Activated naive CD8-positive, alpha-beta T cell treated with anti-CD3 and anti-CD28 coated beads for 36 hours (primary cell): ENCODE measurements around the gene GFOD1. TPM values are rescaled to one million over a fixed set of nuclear protein-coding genes. Genes with fewer than 3 reads are reported as not detected.
A peak's percentile ranks its signal among the peaks of the same experiment; 100 is the strongest.
"Not testable (repeated sequence)": the region's sequence is repeated elsewhere in the genome, so short reads cannot be mapped to it uniquely, and the experiment has no call there.

Experiments
- DNase-seq: peaks from one replicate; pipeline ENCODE4 v3.0.0; 2021
- H3K27ac Mint-ChIP-seq: one replicate; pipeline ENCODE4 v1.8.0; 2022; ENCODE audit warnings: mild to moderate bottlenecking, moderate library complexity, mixed read lengths
- H3K27me3 Mint-ChIP-seq: one replicate; pipeline ENCODE4 v1.8.0; 2022; ENCODE audit warnings: mild to moderate bottlenecking, mixed read lengths
- H3K36me3 Mint-ChIP-seq: one replicate; pipeline ENCODE4 v1.8.0; 2021; ENCODE audit warnings: mild to moderate bottlenecking, mixed read lengths
- H3K4me1 Mint-ChIP-seq: one replicate; pipeline ENCODE4 v1.8.0; 2021; ENCODE audit warnings: mixed read lengths
- H3K4me3 Mint-ChIP-seq: one replicate; pipeline ENCODE4 v1.8.0; 2022; ENCODE audit warnings: mild to moderate bottlenecking, moderate library complexity, mixed read lengths
- H3K9me3 Mint-ChIP-seq: one replicate; pipeline ENCODE4 v1.8.0; 2022; ENCODE audit warnings: mixed read lengths
- total RNA-seq, 2 experiments: library from RNA; stranded (reverse); gene quantifications; one replicate each; pipeline ENCODE4 v1.2.3, GENCODE V29; 2021

The GFOD1 gene
- total RNA-seq, 2 experiments from 2014 or later, result 12.8 to 13.0 TPM

DNA sequence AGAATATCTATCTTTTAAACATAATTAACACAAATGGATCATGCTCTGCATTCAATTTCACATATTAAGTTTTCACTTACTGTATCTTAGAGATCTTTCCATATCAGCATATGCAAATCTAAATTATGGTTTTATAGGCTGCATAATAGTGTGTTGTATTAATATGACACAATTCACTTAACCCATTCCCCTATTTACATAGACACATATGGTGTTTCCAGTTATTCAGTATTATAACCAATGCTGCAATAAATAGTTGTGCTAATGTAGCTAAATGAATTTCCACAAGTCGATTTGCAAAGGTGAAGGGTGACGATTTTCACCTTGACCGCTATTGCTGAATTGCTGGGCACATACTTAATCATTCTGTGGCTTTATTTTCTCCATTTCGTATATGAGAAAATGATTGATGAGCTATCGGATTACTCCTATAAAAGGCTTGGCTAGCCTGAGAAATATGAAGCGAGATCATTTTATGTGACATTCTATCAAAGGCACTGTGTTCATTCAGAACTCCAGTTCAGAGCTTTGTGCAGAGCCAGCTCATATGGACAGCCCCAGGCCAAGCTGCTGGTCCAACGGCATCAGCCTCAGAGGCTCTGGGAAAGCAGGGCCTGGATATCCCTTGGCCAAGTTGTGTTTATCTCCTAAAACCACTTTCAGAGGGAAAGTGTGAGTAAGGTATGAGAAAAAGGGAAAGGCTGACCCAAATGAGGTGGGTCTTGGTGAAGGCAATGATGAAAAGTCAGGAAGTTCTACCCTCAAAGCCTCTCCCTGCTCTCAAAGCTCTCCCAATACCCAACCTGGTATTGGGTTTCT lies 50.8 kb downstream of the GFOD1 start:
- Mint-ChIP-seq H3K4me1 (peaks cover 42% of the 10 kb centered on the region), H3K27me3 (no peaks in the 10 kb centered on the region), H3K4me3 (no peak overlapping the region), H3K36me3 (peaks cover 21% of the 10 kb centered on the region), H3K27ac (no peak overlapping the region), H3K9me3 (peaks cover 7% of the 10 kb centered on the region)
- DNase-seq, result no peak

DNA sequence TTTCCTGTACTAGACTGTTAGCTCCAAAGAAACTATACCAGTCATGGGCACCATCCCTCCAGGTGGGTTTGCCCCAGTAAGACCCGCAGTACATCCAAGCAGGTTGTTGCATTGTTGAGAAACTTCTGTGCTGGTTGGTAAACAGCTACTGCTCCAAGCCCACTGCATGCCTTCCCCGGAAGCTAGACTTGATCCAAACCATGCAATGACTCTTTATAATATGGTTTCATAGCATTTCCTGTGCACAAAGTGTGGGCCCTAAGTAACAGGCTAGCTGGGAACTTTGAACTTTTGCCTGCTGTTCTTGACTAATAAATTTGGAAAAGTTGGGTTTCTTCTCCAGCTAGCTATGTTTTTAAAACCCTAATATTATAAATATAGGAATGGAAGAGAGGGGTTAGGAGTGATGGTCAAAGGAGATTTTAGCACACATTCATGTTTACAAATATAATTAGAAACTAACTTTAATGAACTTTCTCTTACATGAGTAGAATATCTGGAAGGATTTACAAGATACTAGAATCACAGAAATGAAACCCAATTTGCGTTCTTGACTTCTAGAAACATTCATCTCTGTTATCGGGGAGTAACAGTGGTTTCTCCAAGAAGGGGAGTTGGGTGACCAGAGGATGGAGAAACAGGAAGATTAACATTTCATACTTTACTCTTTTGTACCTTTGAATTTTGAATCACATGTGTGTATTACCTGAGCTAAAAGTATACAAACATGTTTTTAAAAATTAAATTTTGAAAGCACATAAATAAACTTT lies 51.7 kb downstream of the GFOD1 start:
- peaks cover 7% of the 10 kb centered on the region for H3K9me3 Mint-ChIP-seq
- H3K4me3 Mint-ChIP-seq, result no peak overlapping the region
- peaks cover 49% of the 10 kb centered on the region for H3K4me1 Mint-ChIP-seq
- no peak for DNase-seq
- no peaks in the 10 kb centered on the region for H3K27me3 Mint-ChIP-seq
- peaks cover 25% of the 10 kb centered on the region for H3K36me3 Mint-ChIP-seq
- peak overlapping the region; percentile 23 for H3K27ac Mint-ChIP-seq

DNA sequence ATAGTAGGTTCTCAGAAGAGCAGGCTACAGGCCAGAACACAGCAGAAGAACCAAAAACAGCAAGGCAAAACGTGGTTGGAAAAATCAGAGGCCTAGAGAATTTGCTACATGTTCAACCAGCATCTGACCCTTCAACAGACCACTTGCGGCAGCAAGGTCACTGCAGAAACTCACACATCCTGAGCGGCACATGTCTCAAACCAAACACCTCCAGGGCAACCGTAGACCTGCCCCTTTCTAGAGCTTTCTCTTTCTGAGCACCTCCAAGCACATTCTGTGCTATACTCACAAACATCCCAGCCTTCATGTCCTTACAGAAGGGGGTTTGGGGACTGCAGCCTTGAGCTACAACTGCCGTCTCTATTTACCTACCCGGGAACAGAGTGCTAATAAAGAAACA lies 52.6 kb downstream of the GFOD1 start:
- Mint-ChIP-seq H3K9me3 (peaks cover 7% of the 10 kb centered on the region), H3K27ac (no peak overlapping the region), H3K4me1 (peaks cover 53% of the 10 kb centered on the region), H3K36me3 (peaks cover 25% of the 10 kb centered on the region), H3K4me3 (no peak overlapping the region), H3K27me3 (no peaks in the 10 kb centered on the region)
- DNase-seq, result no peak

DNA sequence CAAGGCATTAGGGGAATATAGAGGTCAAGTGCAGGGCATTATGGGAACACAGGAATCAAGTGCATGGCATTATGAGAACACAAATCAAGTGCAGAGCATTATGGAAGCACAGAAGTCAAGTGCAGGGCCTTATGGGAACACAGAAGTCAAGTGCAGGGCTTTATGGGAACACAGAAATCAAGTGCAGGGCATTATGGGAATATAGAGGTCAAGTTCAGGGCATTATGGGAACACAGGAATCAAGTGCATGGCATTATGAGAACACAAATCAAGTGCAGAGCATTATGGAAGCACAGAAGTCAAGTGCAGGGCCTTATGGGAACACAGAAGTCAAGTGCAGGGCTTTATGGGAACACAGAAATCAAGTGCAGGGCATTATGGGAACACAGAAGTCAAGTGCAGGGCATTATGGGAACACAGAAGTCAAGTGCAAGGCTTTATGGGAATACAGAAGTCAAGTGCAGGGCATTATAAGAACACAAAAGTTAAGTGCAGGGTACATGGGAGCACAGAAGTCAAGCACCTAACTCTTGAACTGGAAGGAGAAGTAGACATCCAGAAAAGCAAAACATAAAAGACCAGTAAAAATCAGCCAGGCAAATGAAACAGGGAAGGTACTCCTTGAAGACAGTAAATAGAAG lies 53.1 kb downstream of the GFOD1 start:
- H3K27me3 Mint-ChIP-seq, H3K4me3 Mint-ChIP-seq, DNase-seq, H3K9me3 Mint-ChIP-seq, H3K27ac Mint-ChIP-seq: not testable (repeated sequence)
- H3K4me1 Mint-ChIP-seq, result peaks cover 57% of the 10 kb centered on the region
- H3K36me3 Mint-ChIP-seq, result peaks cover 25% of the 10 kb centered on the region

DNA sequence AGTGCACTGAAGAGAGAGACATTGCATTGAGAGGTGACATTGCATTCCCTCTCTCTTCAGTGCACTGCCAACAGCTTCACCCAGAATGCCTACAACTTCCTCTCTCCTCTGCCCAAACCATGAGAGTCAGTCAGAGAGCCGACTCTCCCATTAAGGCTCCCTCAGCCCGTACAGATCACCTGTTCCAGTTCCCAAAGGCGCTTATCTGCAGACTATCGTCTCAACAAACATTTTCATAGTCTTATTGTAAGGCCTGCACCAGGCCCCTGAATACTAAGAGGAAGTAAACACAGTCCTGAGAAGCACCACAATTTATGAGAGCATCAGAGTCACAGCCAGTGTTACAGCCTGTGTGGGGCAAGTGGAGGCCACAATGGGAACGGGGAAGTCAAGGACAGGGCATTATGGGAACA lies 53.7 kb downstream of the GFOD1 start:
- no peak overlapping the region for H3K27ac Mint-ChIP-seq

DNA sequence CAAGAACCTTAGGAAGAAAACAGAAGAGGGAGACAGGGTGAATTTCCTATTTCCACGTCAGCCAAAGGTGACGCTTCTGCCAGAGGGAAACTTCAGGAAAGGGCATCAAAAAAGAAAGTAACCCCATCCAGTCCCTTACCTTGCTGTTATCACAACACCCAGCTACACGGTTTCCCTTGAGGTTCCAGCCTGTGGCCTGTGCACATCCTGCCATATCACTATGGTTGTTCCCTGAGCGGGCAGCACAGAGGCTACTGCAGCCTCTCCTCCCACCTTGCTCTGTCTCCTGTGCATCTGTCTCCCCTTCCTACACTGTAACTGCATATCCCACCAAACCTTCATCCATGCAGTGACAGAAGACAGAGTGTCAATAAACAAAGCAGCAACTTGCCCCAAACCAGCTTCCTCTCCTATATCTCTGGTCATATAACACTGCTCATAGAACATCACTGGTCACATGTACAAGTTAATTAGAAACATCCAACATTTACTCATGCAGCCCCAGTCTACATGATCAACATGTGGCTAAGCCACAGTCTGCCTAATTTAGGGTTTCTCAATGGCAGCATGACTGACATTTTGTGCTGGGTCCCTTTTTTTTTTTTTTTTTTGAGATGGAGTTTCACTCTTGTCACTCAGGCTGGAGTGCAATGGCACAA lies 54.7 kb downstream of the GFOD1 start:
- no peaks in the 10 kb centered on the region for H3K27me3 Mint-ChIP-seq
- peak overlapping the region; percentile 20 for H3K27ac Mint-ChIP-seq
- no peak for DNase-seq

More for the DNA sequence above, 53.7 kb downstream of the GFOD1 start:
- no peak for DNase-seq
- H3K36me3 Mint-ChIP-seq, result peaks cover 25% of the 10 kb centered on the region
- H3K27me3 Mint-ChIP-seq, result no peaks in the 10 kb centered on the region
- no peak overlapping the region for H3K4me3 Mint-ChIP-seq
- peaks cover 62% of the 10 kb centered on the region for H3K4me1 Mint-ChIP-seq
- peaks cover 7% of the 10 kb centered on the region for H3K9me3 Mint-ChIP-seq

DNA sequence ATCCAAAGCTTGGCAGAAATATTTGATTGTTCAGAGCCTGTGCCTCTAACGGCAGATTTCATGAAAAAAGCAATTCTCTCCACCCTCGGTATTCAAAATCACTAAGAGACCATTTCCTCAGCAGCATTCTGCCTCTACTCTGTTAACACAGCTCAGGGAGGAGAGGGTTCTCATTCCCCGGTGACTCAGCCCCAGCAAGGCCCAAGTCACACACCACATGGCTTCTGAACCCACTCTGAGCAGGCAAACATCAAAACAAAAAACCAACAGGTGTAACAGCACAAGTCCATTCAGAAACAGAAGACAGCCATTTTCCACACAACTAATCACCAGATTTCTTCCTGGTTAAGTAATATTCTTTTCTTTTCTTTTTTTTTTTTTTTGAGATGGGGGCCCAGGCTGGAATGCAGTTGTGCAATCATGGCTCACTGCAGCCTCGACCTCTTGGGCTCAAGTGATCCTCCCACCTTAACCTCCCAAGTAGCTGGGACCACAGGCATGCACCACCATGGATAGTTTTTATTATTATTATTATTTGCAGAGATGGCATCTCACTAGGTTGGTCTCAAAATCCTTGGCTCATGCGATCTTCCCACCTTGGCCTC lies 55.4 kb downstream of the GFOD1 start:
- Mint-ChIP-seq H3K27ac (peak overlapping the region; percentile 90), H3K4me1 (peaks cover 71% of the 10 kb centered on the region), H3K4me3 (peak overlapping the region; percentile 50), H3K27me3 (no peaks in the 10 kb centered on the region), H3K36me3 (peaks cover 21% of the 10 kb centered on the region), H3K9me3 (peaks cover 7% of the 10 kb centered on the region)
- peak; percentile 47 for DNase-seq

More for the DNA sequence above, 54.7 kb downstream of the GFOD1 start:
- no peak overlapping the region for H3K4me3 Mint-ChIP-seq
- peaks cover 71% of the 10 kb centered on the region for H3K4me1 Mint-ChIP-seq
- peaks cover 24% of the 10 kb centered on the region for H3K36me3 Mint-ChIP-seq
- peaks cover 7% of the 10 kb centered on the region for H3K9me3 Mint-ChIP-seq

DNA sequence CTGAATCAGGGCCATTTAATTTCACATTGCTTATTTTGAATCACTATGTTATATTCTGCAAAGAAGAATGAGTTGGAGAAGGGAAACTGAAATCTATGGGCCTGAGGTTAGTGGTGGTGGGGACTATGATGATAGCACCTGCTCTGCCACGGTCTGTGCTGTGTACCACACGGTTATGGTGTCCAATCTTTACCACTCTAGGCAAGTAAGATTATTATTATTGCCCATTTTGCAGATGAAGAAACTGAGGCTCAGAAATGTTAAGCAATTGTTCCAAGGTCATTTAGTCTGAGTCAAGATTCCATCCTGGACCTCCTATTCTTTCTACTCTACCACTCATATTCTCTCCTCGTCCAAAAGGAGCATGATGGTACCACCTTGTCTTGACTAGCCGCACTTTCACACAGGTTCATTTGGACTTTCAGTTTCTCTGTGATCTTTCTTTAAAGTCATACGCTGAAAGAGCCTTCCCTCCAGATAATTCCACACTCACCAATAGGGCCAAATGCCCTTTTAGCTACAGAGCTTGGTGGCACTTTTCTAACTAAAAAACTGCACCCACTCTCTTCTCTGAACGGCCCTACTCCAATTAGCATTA lies 56.2 kb downstream of the GFOD1 start:
- no peaks in the 10 kb centered on the region for H3K27me3 Mint-ChIP-seq
- peak overlapping the region; percentile 90 for H3K27ac Mint-ChIP-seq
- peaks cover 7% of the 10 kb centered on the region for H3K9me3 Mint-ChIP-seq
- peaks cover 21% of the 10 kb centered on the region for H3K36me3 Mint-ChIP-seq
- no peak overlapping the region for H3K4me3 Mint-ChIP-seq
- no peak for DNase-seq
- H3K4me1 Mint-ChIP-seq, result peaks cover 78% of the 10 kb centered on the region

DNA sequence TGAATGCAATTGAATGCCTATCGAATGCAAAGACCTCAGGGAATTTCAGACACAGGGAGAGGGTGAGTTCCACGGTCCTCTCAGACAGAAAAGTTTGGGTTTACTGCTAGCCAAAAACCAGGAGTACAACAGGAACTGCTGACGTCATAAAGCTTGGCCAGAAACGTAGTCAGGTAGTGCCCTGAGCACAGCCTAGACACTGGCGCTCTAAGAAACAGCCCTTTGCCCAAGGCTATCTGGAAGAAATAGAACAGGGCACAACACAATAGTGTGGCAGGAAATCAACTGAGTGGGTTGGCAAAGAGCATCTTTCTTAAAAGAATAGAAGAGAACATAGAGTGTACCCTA lies 58.0 kb downstream of the GFOD1 start:
- peaks cover 18% of the 10 kb centered on the region for H3K36me3 Mint-ChIP-seq
- peak overlapping the region; percentile 97 for H3K27ac Mint-ChIP-seq
- H3K9me3 Mint-ChIP-seq, result peaks cover 4% of the 10 kb centered on the region
- H3K4me3 Mint-ChIP-seq, result no peak overlapping the region
- no peaks in the 10 kb centered on the region for H3K27me3 Mint-ChIP-seq
- no peak for DNase-seq
- peaks cover 75% of the 10 kb centered on the region for H3K4me1 Mint-ChIP-seq

DNA sequence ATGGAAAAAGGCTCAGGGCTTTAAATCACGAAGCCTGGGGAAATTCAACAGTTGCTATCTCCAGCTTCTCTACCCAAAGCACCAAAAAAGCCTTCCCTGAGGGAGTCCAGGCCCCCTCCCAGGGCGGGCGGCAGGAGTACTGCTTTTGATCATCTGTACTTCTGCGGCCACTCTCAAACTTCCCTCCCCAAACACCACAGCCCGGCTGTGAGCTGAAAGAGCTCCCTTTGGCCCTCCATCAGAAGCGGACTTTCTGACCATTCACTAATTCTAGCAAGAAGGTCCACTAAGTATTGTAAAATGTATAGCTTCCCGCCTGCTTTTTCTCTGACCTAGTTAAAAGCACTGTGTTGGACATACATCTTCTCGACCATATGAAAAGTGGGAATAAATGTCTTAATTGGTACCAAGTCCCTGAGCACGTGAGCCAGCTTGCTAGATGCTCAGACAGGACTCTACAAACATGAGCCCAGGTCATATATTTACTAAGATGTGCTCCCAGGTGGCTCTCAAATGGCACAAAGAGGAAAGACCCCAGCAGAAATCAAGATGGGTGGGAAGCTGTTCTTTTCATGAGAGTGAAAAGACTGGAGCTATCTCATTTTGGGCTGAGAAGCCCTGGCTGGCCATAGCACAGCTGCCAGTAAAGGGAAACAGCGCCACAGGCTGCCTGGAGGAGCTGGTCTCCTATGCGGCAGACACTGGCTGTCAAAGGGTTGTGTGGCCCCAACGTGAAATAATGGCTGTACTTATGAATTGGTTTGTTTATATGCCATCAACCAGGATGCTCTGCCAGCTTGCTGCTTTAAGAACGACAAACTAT lies 58.6 kb downstream of the GFOD1 start:
- peaks cover 73% of the 10 kb centered on the region for H3K4me1 Mint-ChIP-seq
- no peak for DNase-seq
- H3K27ac Mint-ChIP-seq, result peak overlapping the region; percentile 97
- peaks cover under 1% of the 10 kb centered on the region for H3K9me3 Mint-ChIP-seq
- peak overlapping the region; percentile 53 for H3K4me3 Mint-ChIP-seq
- peaks cover 14% of the 10 kb centered on the region for H3K36me3 Mint-ChIP-seq
- H3K27me3 Mint-ChIP-seq, result no peaks in the 10 kb centered on the region

DNA sequence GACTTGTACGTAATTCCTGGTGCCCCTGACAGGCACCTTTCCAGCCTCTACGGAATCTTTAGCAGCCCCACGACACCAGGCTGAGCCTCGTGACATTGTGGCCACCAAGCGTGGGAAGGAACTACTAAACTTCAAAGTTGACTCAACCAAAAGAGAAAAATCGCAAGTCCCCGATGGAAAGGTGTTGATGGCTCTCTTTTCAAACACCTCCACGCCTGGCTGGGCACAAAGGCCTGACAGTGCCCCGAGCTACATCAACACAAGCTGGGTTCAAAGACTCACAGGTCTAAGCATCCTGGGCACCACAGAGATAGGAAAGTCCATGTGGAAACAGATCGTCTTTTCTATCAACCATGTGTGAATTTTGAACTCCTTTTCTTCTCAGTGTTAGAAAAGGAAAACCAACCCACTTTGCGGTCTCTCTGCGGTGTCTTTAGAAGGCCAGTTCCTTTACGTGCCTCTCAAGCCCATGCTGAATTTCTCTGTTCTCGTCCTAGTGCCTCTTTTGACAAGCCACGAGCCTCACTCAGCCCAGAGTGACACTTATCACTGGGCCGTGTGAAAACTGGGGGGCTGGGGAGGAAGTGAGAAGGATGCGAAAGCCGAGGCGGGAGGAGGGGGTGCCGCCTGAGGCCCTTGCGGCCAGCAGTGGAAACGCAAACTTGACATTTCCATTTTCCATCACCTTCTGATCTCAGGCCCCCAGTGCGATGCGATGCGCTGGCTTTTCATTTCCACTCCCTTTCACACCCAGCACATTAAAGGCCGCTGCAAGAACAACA lies 59.4 kb downstream of the GFOD1 start:
- DNase-seq, result peak; percentile 89
- Mint-ChIP-seq H3K36me3 (peaks cover 17% of the 10 kb centered on the region), H3K9me3 (no peaks in the 10 kb centered on the region), H3K4me3 (peak overlapping the region; percentile 53), H3K27ac (peak overlapping the region; percentile 97), H3K27me3 (no peaks in the 10 kb centered on the region), H3K4me1 (peaks cover 69% of the 10 kb centered on the region)

DNA sequence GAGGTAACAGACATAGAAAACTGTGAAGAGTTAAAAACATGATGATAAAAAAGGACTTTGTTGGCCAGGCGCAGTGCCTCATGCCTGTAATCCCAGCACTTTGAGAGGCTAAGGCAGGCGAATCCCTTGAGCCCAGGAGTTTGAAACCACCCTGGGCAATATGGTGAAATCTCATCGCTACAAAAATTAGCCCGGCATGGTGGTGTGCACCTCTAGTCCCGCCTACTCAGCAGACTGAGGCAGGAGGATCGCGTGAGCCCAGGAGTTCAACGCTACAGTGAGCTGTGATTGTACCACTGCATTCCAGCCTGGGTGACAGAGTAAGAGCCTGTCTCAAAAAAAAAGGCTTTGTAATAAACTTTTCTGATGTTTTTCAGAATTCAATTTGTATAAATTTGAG lies 60.1 kb downstream of the GFOD1 start:
- Mint-ChIP-seq H3K9me3 (no peaks in the 10 kb centered on the region), H3K4me1 (peaks cover 64% of the 10 kb centered on the region), H3K27ac (peak overlapping the region; percentile 97), H3K4me3 (no peak overlapping the region), H3K36me3 (peaks cover 18% of the 10 kb centered on the region), H3K27me3 (no peaks in the 10 kb centered on the region)
- no peak for DNase-seq
